ENCODE results near the gene FAM221A.

DNA sequence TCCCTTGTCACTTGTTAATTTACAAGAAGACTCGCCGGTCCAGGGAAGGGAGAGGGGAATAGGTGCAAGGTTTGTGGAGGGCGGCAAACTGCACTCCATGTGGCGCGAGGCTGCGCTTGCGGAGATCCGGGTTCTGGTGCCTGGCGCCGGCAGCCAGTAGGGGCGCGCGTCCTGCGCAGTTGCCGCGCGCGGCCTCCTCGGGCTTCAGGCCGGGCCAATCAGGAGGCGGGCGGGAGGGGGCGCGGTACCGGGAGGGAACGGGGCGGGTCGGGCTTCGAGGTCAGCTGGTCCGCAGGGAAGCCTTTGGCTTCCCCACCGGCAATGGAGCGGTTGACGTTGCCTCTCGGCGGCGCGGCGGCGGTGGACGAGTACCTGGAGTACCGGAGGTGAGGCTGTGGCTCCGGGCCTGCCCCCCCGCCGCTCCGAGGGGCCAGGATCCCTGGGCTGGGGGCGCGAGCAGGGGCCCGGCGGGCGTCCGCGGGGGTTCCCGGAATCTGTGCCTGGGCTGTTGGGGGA is at the start of gene FAM221A:
- peak; percentile 77 for TF ChIP-seq CTCF (conservative IDR thresholded peaks at IDR 0.05; ENCODE audit: low read depth, low read length)
- no peak for TF ChIP-seq EZH2 (IDR thresholded peaks at IDR 0.05; ENCODE audit: borderline replicate concordance, low read depth, low read length, poor library complexity, severe bottlenecking)

All from A673 (cell line).